Stimulated activated CD8-positive, alpha-beta memory T cell treated with anti-CD3 and anti-CD28 coated beads, Interleukin-7, amount 100 ng/mL, for 24 hours (primary cell): ENCODE measurements around the gene SLC25A1.

ENCODE experiments used
- DNase-seq: peaks from one replicate; pipeline ENCODE4 v3.0.0-alpha.2; 2020; ENCODE audit warnings: low read depth

Gene SLC25A1

GRCh38 chr22:19180740-19181410 is 2.3 kb upstream of the SLC25A1 start:
- no peak for DNase-seq

DNA sequence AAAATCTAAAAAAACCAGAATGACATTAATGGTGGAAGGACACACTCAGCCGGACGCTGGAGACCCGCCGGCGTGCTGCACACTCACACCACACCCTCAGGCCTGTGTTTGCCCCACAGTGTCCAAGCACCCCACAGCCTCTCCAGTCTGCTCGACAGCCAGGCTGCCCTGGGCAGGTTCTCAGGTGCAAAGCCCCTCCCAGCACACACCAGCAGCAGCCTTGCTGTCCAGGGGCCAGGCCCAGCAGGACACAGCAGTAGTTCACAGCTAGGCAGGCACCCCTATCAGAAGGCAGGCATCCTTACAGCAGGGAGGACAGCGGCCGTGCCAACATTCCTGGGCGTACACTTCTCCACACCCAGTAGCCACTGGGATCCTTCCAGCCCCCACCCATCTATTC is 1.7 kb upstream of the SLC25A1 start:
- no peak for DNase-seq

DNA sequence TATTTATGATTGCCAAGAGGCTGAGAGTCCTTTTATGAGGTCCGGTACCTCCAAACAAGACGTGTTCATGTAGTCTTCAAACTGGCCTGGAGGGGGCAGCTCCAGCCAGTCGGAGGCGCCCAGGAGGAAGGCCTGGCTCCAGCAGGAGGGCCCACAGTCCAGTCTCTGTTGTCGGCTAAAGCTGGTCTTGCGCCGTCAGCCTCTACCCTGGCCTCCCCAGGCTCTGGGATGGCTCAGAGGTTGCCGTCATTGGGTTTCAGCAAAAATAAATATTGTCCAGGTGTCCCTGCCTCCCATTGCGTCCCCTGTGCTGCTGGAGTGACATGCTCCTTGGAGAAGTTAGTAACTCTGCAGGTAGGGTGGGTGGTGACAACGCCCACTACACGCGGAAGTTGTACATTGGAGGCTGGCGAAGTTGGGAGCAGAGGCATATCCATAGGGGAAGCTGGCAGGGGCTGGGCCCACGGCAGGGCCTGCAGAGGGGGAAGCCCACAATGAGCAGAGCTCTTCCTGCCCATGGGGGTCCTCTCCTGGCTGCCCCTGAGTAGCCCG is 1.0 kb upstream of the SLC25A1 start:
- DNase-seq = no peak

- DNase-seq = no peak
These were observed 375 bp downstream of the SLC25A1 start for GRCh38 chr22:19178065-19178656.

DNA sequence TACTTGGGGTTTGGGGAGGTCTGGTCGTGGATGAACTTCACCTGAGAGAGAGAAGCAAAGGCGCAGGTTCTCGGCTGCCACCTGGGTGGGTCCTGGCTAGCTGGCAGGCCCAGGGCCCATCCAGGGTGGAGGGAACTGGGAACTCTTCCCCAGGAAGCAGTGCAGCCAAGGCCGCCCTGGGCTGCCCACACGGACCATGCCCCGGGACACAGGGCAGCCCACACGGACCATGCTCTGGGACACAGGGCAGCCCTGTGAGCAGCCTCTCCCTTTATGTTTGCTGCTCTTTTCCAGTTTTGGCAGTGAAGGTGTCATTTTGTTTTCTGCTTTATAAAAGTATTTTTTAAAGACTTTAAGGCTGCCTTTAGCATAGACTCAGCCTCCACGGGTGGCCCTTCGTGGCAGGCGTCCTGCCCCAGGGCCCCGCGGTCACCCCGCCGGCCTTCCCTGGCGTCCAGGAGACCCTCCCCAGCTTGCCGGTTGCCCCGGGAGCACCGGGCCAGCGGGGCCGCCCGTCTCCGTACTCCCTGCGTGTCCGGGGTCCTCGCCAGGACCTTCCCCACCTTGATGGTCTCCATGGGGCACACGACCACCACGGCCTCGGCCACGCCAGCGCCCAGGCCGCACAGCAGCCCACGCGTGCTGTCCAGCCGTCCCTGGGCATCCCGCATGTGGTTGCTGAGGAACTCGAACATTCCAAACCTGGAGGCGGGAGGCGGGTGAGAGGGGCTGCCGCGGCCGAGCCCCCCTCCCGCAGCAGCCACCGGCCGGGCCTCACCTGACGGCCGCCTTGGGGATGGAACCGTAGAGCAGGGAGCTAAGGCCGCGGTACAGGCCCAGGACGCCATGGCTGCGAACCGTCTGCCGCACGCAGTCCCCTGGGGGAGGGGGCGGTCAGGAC is 1.1 kb downstream of the SLC25A1 start:
- DNase-seq = no peak

DNA sequence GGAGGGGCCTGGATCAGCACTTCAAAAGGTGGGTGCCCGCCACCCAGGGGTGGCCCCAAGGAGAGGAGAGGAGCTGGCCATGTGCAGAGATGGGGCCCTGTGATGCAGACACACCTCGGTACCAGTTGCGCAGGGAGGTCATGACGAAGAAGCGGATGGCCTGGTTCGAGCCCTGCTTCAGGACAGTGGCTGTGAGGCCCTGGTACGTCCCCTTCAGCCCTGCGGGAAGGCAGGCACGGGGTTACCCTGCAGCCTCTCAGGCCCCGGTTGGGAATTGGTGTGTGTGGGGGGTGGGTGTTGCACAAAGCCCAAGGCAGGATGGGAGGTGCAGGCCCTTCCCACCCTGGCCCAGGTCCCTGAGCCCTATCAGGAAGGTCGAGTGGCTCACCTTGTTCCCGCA is 1.8 kb downstream of the SLC25A1 start:
- DNase-seq = no peak

GRCh38 chr22:19176175-19176643 is 2.3 kb downstream of the SLC25A1 start:
- DNase-seq = no peak

GRCh38 chr22:19175602-19176174 is 2.8 kb downstream of the SLC25A1 start:
- DNase-seq = no peak

DNA sequence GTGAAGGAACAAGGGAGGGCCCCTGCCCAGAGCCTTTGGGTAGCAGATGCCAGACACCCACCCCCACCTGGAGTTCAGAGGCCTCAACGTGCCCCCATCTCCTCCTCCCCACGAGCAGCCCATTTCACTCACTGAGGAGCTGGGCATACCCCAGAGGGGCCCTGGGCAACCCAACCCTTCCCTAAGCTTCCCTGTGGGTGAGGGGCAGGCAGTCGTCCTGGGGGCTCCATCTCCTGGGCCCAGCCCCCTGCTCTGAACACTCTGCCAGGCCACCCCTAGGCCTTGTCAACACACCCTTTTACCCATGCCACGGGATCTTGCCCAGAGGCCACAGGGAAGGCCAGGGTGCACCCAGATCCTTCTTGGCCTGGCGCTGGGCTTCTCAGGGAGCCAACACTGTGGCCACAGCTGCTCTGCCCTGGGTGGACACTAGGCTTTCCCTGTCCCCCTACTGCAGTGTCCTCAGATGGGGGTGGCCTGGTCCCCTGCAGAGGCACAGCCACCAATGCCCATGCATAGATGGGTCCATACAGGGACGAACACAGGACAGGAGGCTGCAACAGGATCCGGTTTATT is 3.4 kb downstream of the SLC25A1 start:
- DNase-seq = no peak

DNA sequence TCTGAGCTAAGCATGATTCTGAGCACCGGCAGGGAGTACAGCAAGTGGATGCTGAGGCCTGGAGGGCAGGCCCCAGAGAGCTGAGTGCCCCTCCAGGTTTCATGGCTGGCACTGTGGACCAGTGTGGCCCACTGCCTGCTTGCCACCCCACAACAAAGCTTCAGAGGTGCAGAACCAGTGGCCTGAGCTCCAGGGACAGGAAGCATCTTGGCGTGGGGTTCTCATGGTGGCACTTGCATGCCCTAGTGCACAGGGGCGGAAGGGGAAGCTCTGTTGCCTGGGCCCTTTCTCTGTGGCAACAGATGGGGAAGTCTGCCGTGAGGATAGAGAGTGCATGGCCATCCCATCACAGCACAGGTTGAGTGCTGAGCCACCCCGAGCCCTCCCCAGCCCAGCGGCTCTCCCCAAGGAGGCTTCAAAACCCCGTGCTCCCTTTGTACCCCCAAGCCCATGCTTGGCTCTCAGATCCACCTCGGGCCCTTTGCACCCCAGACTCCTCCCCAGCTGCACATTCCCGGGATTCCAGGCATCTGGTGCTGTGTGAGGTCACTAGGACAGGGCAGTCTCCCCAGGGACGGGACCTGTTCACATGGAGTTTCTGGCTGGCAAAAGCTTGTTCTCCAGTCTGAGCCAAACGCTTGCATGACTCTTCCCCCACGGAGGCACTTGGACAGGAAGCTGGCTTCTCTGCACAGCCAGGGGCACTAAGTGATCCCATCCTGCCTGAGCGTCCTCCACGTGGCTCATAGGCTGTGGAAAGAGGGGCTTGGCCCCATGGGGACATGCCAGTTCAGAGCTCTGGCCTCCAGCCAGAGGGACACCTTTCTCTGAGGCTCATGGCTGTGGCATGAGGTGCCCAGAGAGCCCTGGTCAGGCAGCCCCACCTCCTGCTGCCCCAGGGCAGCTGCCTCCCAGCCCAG is 4.2 kb downstream of the SLC25A1 start:
- no peak for DNase-seq

DNA sequence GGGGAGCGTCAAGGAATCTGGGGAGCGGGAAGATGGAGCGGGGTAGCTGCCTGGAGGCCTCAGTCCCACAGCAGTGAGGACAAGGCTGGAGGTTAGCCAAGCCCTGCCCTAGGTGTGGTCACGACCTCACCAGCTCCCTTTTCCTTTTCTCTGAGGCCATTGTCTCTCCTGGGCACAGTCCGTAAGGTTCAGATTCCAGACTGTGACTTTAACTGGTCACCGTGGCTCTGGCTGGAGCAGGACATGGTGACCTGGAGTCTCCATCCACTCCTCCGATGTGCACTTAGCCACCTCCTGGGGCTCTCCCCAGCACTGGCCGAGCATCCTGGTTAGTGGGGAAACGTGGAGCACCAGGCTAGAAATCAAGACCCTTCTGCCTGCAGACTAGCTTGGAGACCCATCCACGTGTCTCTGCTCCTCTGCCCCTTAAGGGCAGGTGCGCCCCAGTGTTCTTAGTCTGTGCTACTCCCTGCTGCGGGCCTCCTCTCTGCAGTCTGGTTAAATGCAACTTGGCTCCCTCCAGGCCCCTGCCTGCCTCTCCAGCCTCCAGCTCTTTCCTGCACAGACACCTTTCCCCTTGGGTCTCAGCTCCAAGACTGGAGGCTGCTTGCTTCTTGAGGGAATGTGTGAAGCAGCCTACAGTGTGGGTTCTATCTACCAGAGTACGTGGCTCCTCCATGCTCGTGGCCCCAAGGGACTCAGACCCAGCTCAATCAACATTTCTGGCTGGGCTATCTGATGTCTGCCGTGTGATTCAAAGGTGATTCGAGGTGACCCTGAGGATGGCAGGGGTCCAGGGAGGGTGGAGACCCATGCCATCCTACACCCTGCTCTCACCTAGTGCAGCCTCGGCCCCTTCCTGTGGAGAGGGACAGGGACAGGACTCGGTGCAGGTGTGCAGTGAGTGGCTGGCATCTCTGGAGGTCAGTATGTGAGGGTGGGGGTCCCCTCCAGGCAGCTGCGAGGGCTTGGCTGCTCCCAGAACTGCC is 5.2 kb downstream of the SLC25A1 start:
- no peak for DNase-seq

DNA sequence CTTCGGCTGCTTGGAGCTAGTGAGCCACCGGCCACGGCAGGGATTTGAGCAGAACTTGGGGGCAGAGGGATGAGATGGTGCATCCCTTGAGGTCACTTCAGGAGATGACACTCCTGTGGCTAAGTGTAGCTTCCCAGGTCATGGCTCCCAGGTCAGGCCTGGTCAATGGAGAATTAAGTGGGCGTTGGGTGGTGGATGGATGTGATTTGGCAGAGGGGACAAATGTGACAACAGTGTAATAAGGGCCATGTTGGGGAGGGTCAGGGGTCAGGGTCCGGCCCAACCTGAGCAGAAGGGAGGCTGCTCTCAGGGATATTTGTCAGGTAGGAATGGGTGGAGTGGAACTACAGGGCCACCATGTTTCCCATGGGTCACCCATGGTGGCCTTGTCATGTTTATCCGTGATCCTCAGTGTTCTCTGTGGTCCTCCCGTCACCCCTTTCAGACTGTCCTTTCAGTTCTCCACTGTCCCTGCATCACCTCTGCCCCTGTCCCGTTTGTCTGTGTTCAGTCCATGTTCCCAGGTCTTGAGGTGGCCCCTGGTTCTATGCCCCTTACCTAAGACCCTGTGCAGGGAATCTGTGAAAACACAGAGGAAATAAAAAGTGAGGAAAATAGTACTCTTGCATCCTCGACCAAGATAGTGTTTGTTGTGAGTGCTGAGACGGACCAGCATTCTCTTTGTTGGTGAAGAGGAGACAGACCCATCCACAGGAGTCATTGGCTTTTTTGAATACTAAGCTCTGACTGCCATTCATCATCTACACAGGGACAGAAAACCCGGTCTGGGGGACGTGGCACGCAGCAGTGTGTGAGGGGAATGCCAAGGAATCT is 6.1 kb downstream of the SLC25A1 start:
- no peak for DNase-seq

- no peak for DNase-seq
These were observed 8.6 kb downstream of the SLC25A1 start for GRCh38 chr22:19169947-19170318.

DNA sequence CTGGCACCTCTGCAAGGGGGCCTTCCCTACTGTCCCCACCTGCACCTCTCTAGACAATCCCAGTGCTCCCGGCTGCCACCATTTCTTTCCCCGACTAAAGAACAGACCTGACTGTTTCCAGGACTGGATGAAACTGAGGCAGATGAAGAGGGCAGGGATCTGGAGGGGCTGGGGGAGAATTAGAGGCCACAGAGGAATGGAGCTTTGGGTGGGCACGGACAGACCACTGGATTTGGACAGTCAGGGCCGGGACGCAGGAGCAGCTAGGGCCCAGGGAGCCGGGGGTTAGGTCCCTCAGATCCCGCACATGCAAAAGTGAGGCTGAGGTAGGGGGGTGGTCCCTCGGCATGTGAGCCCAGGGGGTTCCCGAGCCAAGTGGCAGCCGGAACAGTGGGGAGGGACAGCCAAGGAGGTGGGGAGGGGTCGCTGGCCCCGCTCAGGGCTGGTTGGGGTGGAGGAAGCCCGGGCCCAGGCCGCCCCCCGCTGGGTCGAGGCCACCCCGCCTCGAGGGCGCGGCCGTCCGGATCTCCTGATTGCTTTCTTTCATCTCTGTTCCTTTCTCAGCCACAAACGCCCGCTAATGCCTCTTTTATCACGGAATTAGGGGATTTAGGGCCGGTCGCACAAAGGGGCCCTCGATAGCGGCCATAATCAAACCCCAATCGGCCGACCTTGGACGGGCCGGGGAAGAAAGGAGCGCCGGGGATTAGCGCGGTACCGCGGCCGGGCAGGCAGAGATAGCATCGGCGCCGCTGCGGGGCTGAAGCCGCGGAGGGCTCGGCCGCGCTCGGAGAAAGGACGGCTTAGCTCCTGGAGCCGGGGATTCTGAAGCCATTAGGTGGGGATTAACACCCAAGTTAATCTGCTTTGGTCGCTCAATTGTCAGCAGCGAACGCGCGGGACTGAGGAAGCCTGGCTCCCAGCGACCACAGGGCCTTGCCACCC is 9.3 kb downstream of the SLC25A1 start:
- no peak for DNase-seq

- DNase-seq = no peak
These were observed 10.2 kb downstream of the SLC25A1 start for GRCh38 chr22:19168088-19168890.

GRCh38 chr22:19167106-19167869 is 11.2 kb downstream of the SLC25A1 start:
- no peak for DNase-seq
